HG03521 (cell line): ENCODE results near the gene TNFRSF19.

Source experiments
- ATAC-seq: cut with Tn5 transposase; IDR thresholded peaks from one replicate; pipeline ENCODE4 v1.9.1; 2021; ENCODE audit warnings: mild to moderate bottlenecking, moderate library complexity; ENCODE audit not compliant: unreplicated experiment

The TNFRSF19 gene

DNA sequence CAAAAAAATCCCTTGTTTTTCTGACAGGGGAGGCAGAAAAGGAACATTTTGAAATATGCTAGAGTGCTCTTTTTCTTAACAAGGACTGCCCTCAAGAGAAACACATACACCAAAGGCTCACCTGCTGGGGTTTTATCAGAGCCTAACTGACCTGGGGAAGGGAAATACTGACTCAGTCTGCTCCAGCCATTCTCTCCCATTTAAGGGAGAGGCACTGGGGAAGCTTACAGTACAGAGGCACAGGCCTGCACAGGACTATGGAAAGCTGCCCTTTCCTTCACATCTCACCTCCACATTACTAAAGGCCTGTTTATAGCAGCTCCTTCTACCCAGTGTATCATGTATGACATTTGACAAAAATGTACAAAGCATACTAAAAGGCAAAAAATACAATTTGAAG, 30.3 kb downstream of the TNFRSF19 start:
- ATAC-seq = no peak

DNA sequence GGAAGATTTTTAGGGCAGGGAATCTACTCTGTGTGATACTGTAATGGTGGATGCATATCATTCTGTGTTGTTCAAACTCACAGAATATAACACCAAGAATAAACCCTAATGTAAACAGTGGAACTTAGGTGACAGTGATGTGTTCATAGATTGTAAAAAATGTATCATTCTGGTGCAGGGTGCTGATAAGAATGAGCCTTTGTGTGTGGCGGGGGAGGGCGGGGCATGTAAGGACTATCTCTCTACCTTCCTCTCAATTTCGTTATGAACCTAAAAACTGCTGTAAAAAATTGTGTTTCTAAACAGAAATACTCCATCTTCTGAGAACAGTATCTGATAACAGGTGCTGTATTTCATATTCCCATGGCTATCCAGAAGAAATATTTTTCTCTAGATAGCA, 35.6 kb downstream of the TNFRSF19 start:
- ATAC-seq = no peak

DNA sequence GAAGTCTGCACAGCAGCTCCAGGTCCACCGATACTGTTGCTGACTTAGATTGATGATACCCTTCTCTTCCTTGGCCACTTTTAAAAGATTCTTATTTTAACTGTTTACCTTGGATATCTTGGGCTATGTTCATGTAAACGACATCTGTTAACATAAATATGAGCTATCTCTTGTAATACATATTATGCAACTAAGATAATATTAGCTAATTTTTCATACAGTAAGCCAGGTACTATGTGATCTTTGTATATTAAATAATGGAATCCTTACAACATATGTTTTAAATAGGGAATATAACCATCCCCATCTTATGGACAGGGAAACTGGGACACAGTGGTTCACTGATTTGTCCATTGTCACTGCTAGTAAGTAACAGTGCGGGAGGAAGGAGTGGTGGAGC, 37.9 kb downstream of the TNFRSF19 start:
- ATAC-seq = no peak

DNA sequence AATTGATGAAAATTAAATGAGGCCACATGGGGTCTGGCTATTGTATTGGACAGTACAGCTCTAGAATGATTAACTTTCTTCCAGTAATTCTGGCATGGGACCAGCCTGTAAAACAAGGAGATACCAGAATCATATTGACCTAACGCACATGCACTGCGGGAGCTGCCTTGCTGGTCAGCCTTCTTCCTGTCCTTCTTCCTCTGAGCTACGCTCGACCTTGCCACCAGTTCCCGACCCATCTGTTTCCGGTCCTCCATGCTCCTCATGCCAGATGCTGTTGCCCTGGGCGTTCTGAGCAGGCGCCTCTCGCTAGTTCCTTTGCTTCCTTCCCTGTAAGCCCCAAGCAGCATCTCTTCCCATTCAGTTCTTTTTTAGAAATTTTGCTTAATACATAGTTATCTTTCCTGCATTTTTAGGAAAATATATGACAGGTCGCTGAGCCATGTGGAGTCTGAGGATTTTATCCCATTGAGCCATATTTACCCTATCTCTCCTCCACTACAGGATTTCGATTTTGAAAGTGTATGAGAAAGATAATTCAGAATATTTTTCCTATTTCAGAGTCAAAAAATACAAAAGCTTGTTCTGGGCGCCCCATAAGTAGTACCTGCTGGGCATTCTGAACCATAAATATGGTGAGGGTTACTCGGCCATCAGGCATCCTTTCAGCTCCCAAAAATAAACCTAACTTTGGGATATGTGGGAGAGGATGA, 38.6 kb downstream of the TNFRSF19 start:
- no peak for ATAC-seq

DNA sequence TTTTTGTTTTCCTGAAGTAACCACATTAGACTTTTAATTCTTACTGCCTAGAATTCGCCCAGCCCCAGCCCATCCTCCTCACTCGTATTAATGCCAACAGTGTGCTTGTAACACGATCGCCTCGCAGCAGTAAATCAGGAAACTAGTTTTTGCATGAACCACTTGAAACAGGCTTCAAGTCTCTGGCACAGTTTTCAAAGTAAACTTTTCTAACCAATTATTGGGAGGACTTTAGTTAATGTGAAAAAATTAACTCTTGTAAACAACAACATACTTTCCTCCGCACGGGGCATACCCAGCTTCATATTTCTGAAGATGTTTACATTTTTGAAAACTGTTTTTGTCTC, 39.2 kb downstream of the TNFRSF19 start:
- ATAC-seq = no peak

DNA sequence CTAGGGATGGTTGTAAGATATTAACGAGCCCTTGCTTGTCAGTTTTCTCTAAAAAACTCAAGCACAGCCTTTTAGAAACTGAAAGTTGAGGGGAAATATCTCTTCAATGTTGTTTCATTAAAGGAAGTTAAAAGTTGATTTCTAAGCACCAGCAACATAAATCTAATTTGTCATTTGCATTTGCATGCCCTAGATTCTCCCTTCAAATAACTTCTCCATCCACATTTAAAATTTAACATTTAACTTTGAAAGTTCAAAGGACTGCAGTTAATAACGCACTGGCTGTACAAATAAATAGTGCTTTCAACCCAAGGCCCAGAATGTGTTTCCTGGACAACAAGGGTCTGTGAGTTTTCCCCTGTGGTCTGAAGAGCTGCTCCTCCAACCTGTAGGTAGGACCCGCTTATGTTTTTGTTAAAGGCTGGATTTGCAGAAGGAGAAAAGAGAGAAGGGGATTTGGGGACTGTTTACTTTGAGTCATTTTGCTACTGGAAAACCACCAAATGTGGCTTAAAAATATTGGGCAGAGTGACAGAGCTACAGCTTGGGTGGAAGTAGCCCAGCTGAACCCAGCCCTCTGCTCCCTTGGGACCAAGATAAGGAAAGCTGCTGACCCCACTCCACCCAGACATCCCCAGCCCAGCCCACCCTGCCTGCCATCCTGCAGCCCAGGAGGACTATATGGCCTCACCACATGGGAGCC, 39.8 kb downstream of the TNFRSF19 start:
- ATAC-seq = no peak

DNA sequence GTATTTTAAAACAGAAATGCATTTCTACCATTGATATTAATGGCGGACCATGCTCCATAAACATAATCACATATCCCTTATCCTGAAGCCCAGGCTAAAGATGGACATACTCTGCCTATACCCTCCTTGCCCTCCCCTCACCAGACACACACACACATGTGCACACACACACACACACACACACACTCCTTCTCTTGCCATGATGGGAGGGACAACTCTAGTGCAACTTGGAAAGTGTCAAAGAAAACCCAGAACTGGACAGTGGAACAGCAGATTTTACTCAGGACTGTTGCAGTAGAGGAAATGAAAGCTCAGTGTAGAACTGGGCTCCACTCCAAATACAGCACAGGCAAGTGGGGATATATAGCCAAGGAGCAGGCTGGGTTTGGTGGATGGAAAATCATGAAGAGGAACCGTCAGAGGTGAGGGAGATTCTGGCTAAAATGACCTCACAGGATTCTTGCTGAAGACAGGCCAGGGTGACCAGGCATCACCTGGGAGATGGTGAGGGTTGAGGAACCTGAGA, 40.8 kb downstream of the TNFRSF19 start:
- ATAC-seq = no peak

DNA sequence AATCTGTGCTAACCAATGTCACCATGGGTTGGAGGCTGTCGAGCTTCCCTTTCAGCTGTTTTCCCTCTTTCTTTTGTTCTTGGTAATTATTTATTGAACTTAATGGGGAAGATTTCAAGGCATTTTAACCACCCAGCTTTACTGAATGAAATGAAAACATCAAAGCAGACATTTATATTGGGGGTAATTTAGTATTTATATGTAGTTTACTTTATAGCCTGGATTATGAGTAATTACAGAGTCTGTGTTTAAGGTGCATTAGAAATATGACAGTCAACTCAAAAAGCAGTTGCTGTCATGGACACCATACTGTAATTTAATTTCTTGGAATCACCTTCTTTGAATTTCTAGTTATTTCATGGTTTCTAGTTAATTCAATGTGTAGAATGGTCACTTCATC, 42.0 kb downstream of the TNFRSF19 start:
- no peak for ATAC-seq

DNA sequence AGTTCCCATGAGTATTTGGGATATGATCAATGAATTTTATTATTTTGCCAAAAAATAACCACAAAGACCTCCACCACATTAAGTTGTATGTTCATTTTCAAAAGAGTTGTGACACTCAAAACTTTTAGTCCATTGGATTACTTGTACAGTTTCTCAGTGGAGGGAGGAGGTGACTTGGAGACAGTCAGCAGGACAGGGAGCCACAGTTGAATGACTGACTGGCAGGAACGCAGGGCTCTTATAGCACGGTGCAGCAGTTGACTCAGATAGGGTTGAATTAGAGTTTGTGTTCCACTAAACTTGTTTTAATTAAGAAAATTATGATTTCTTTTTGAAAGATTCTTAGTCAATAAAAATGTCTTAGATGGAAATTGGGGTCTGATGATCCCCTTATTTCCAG, 42.5 kb downstream of the TNFRSF19 start:
- ATAC-seq = no peak

DNA sequence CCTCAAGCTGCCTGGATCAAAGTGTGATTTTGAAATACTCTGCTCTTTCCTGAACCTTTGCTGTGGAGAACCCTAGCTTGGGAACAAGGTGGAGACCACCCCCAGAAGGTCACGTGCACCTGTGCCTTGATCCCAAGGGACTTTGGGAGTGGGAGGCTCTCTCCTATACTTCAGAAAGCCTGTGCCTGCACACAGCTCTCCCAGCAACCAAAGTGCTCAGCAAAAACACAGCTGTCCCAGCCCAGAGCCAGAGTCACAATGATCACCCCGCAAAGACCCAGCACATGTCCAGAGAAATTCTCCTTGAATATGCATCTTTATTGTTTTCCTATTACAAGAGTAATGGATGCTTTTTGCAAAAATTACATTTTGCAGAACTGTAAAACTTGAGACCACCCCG, 43.4 kb downstream of the TNFRSF19 start:
- no peak for ATAC-seq

DNA sequence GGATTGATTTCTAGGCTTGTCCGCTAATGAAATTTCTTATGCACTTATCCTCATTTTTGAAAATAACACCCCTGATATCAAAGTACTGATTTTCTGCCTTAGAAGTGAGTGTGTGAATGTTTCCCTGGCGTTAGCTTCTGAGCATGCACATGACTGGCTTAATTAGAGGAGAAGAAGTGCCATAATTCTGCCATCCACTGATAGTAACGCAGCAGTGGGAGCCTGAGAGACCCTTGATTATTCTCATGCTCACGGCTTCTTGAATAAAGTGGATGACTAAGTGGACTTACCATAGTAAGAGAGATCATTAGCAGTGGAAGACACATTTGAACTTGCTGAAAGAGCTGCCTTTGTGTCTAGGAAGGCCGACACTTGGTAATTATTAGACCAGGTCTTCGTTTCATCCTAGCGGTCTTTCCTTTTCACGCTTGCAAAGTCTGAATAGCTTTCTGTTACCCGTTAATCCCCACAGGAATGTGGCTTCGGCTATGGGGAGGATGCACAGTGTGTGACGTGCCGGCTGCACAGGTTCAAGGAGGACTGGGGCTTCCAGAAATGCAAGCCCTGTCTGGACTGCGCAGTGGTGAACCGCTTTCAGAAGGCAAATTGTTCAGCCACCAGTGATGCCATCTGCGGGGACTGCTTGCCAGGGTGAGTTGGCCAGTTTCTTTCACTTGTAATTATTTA, 45.3 kb downstream of the TNFRSF19 start:
- no peak for ATAC-seq

DNA sequence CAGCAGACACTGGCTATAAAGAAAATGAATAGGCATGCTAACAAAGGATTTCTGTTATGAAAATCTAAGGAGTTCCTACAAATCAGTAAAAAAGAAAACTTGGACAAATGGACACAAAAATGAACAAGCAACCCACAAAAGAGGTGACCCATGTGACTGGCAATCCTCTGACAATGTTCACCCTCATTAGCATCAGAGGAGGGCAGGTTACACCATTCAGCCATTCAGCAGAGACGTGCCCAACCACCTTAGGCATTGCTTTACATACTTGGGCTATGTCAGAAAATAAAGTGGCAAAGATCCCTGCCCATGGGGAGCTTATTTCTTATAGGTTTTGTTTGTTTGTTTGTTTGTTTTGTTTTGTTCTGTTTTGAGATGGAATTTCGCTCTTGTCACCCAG, 46.0 kb downstream of the TNFRSF19 start:
- ATAC-seq = no peak

DNA sequence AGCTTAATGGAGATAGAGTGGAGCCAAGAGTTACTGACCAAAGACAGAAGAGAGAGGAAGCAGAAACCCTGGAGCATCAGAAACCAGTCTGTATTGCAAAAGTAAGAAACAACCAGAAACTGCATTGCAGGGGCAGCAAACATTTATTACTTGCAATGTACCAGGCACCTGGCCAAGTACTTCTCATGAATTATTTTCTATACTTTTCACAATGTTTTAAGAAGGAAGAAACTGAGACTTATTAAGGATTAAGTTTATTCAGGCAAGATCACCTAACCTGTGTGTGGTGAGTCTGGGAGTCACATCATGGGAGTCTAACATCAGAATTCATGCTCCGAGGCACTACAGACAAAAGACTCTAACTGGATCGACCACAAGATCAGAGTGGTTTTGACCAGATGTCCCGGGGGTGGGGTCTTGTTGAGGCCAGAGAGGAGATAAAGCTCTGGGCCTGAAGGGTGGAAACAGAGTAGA, 47.4 kb downstream of the TNFRSF19 start:
- ATAC-seq = no peak

DNA sequence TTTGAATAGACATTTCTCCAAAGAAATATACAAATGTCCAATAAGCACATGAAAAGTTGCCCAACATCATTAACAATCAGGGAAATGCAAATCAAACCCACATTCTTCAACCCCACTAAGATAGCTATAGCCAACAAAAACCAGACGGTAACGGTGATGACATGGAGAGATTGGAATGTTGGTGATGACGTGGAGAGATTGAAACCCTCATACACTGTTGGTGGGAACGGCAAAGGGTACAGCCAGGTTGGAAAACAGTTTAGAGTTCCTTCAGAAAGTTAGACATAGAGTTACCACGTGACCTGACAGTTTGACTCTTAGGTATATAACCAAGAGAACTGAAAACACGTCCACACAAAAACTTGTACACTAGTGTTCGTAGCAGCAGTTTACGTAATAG, 48.1 kb downstream of the TNFRSF19 start:
- no peak for ATAC-seq

DNA sequence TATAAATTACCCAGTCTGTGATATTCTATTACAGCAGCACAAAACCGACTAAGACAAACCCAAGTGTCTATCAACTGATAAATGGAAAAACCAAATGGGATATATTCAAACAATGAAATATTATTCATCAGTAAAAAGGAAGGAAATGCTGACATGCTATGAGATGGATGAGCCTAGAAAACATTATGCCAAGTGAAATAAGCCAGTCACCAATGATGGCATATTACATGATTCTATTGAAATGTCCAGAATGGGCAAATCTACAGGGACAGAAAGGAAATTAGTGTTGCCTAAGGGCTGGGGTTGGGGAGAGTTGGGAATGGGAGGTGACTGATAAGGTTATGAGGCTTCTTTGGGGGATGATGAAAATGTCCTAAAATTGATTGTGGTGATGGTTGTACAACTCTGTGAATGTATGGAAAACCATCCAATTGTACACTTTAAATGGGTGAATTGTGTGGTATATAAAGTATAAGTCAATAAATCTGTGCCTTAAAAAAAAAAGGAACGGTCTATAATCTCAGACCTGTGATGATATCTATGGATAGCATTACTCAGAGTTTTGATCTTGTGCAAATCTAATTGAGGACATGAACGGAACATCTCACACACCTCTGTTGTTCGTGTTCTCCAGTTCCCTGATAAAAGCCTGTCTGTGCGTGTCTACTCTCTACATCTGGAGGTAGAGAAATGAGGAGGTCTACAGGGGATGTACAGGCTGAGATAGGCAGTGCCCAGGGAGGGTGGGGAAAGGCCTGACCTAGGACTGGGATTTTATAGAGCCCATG, 49.0 kb downstream of the TNFRSF19 start:
- ATAC-seq = no peak

DNA sequence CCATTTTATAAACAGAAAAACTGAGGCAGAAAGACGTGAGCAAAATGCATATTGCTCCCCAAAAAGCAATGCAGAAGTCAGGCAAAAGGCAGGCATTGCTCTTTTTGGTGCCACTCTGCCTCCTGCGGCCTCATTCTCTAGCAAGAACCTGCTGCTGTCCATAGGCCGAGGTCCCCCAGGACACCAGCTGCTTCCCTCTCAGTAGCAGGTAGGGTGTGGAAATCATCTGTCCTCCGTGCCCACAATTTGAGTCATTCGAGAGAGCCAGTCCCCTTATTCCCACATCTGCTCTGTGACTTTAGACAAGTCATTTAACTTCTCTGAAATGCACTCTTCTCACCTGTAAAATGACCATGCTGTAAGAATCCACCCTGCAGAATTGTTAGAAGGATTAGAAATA, 50.0 kb downstream of the TNFRSF19 start:
- no peak for ATAC-seq

DNA sequence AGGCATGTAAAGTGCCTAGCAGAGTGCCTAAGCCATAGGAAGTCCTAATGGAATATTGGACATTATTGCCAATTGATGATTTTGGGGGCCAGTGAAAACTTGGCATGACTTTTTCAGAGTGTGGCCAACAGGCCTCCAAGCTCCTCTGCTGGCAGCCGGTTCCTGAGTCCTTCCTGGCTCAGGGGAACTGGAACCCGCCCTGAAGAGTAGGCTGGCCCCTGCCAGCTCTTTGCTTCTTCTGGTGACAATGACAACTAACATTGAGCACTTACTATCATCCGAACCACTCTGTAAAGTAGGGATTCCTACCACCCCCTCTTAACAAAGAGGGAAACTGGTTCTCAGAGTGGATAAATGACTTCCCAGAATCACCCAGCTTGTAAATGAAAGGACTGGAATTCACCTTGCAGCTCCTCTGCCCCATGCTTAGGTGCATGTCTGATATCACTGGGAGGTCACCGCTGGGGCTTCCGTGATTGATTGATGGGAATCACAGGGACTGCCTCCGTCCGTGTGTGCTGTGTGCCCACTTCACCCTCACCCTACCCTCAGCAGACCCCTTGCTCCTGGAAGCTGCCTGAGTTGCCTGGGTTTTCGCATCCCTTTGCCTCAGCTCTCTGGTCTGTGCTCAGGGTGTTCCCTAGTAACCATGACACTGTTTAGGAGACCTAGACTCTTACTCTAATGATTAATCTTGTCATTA, 50.6 kb downstream of the TNFRSF19 start:
- no peak for ATAC-seq

DNA sequence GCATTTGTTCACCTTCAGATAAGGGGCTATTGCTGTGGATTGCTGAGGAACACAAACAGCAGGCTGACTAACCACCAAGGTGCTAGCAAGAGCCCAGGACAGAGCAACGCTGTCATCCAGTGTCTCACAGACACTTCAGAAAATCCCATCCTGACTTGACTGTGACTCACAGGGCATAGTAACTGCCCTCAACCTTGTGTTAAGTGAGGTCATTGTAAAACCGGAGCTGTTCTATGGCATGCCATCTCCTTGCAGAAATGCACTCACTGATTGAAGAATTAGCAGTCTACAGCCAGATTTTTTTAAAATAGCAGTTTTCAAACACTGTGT, 51.1 kb downstream of the TNFRSF19 start:
- ATAC-seq = no peak

DNA sequence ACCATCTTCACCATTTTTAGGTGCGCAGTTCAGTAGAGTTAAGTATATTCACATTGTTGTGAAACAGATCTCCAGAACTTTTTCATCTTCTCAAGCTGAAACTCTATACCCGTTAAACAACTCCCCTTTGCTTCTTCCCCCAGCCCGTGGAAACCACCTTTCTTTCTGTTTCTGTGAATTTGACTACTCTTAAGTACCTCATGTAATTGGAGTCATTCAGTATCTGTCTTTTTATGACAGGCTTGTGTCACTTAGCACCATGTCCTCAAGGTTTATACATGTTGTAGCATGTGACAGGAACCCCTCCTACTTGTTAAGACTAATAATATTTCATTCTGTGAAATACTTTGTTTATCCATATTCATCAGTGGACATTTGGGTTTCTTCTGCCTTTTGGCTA, 52.8 kb downstream of the TNFRSF19 start:
- ATAC-seq = no peak

DNA sequence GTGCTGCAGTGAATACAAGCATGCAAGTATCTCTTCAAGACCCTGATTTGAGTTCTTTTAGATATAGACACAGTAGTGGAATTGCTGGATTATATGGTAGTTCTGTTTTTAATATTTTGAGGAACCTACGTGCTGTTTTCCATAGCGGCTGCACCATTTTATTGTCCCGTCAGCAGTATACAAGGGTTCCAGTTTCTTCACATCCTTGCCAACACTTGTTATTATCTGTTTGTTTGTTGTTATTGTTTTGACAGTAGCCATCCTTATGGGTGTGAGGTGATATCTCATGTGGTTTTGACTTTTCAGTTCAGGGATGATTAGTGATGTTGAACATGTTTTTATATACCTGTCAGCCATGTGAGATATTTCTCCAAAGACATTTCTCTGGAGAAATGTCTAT, 53.2 kb downstream of the TNFRSF19 start:
- no peak for ATAC-seq

DNA sequence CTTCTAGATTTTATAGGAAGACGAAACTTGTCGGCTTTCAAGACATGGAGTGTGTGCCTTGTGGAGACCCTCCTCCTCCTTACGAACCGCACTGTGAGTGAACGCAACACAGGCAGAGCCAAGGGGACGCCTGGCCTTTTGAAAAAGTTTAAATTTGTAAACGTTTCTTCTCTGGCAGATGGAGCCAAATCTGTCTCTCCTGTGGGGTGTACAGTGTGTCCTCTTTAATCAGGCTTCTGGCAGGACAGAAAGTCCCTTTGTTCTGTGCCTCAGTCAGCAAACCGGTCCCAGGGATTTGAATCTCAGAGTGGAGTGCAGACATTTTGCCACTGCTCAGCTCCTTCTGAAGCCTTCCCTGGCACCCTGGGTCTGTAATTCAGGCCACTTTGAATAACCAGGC, 56.5 kb downstream of the TNFRSF19 start:
- no peak for ATAC-seq
